HepG2 (cell line): ENCODE measurements around the gene ESAM. TPM values are rescaled to one million over a fixed set of nuclear protein-coding genes. Genes with fewer than 3 reads are reported as not detected.

Source experiments
- ATAC-seq: fragments of 200-7000 bp; cut with Tn5 transposase; 3 replicates; pipeline ENCODE4 v1.9.1; 2020; ENCODE audit warnings: mild to moderate bottlenecking, moderate library complexity
- BruUV-seq: library from RNA; stranded (reverse); fragments of 400-500 nt; replicated peaks from 2 replicates; lab custom pipeline; 2021; lab: Mats Ljungman, UMichigan
- CTCF ChIA-PET: fragments of 300-600 bp; formaldehyde crosslinking; extraction: SDS; loops from one replicate; lab custom pipeline; 2021; ENCODE audit warnings: low total read pairs, inconsistent platforms, low intra/inter-chr PET ratio; lab: Yijun Ruan, JAX
- POLR2A ChIA-PET: fragments of 350-600 bp; sonication (Branson Sonifier 250); formaldehyde crosslinking; loops from one replicate; lab custom pipeline; 2020; ENCODE audit warnings: antibody characterized with exemption, inconsistent platforms; lab: Yijun Ruan, JAX
- DNase-seq: peaks from one replicate; pipeline ENCODE4 v3.0.0-alpha.2; 2015; ENCODE audit warnings: low spot score
- FAIRE-seq: peaks from 3 replicates; lab custom pipeline; 2011; peaks lifted over from hg19 to GRCh38; lab: Jason Lieb, UNC
- H2AFZ ChIP-seq: one replicate; pipeline ENCODE4 v1.6.1; 2011; ENCODE audit warnings: low read length, inconsistent platforms
- H3K27ac ChIP-seq: fragments of 300-600 bp; 3 replicates; pipeline ENCODE4 v1.8.0; 2011; ENCODE audit warnings: mixed run types, mild to moderate bottlenecking, mixed read lengths, low read length, inconsistent platforms; ENCODE audit not compliant: insufficient read depth; ENCODE audit errors: extremely low read length
- H3K27me3 ChIP-seq, 2 experiments: fragments of 200-600 bp in 1 of 2; 2 replicates in 1 of 2; 3 replicates in 1 of 2; pipeline versions ENCODE4 v1.6.0 to v1.8.0; 2011; ENCODE audit warnings: low read length in 2 of 2, mild to moderate bottlenecking in 2 of 2, moderate library complexity in 2 of 2, inconsistent platforms in 1 of 2; ENCODE audit not compliant: insufficient read depth in 2 of 2, control insufficient read depth in 1 of 2
- H3K36me3 ChIP-seq, 2 experiments: fragments of 200-600 bp in 1 of 2; replicated peaks in 1 of 2; 2 replicates in 1 of 2; 3 replicates in 1 of 2; pipeline versions ENCODE4 v1.5.1 to v1.8.0; 2011; ENCODE audit warnings: low read length in 2 of 2, inconsistent platforms in 1 of 2; ENCODE audit not compliant: insufficient read depth in 2 of 2, control insufficient read depth in 1 of 2
- H3K4me1 ChIP-seq: 2 replicates; pipeline ENCODE4 v1.5.1; 2012; ENCODE audit warnings: low read length, inconsistent platforms; ENCODE audit not compliant: insufficient read depth
- H3K4me2 ChIP-seq: 2 replicates; pipeline ENCODE4 v1.6.0; 2011; ENCODE audit warnings: low read depth, low read length, inconsistent platforms
- H3K4me3 ChIP-seq, 3 experiments: fragments of 200-600 bp in 1 of 3; sonication (generic), shearing (Covaris generic) in 1 of 3; replicated peaks in 1 of 3; 2 replicates each; pipeline ENCODE4 v1.5.1; 2011 to 2016; ENCODE audit warnings: low read length in 3 of 3, inconsistent platforms in 2 of 3, low read depth in 2 of 3, mild to moderate bottlenecking in 2 of 3, control low read depth in 1 of 3, mixed read lengths in 1 of 3; ENCODE audit not compliant: insufficient read depth in 1 of 3
- H3K79me2 ChIP-seq: one replicate; pipeline ENCODE4 v1.6.1; 2011; ENCODE audit warnings: low read length, inconsistent platforms; ENCODE audit not compliant: insufficient read depth
- H3K9ac ChIP-seq: 2 replicates; pipeline ENCODE4 v1.6.0; 2011; ENCODE audit warnings: mild to moderate bottlenecking, low read depth, low read length, inconsistent platforms; ENCODE audit not compliant: insufficient read depth
- H3K9me3 ChIP-seq: 2 replicates; pipeline ENCODE4 v1.5.1; 2012; ENCODE audit warnings: mild to moderate bottlenecking, low read length
- H4K20me1 ChIP-seq: 2 replicates; pipeline ENCODE4 v1.6.0; 2011; ENCODE audit warnings: inconsistent platforms, mild to moderate bottlenecking, low read length, moderate library complexity; ENCODE audit not compliant: insufficient read depth
- ATM ChIP-seq: fragments of 450-650 bp; IDR thresholded peaks from 2 replicates; pipeline ENCODE4 v1.7.1; 2017; ENCODE audit warnings: mild to moderate bottlenecking, borderline replicate concordance
- BRCA1 ChIP-seq: sonication (generic); formaldehyde crosslinking; IDR thresholded peaks from 2 replicates; pipeline ENCODE4 v1.4.0; 2020; ENCODE audit warnings: missing genetic modification reagents
- KAT8 ChIP-seq: IDR thresholded peaks from 2 replicates; pipeline ENCODE4 v1.6.1; 2016; ENCODE audit warnings: missing genetic modification reagents, missing compliant biosample characterization
- MYPOP ChIP-seq: sonication (generic); formaldehyde crosslinking; IDR thresholded peaks from 2 replicates; pipeline ENCODE4 v1.8.1; 2023; ENCODE audit warnings: mild to moderate bottlenecking, moderate library complexity, missing genetic modification reagents
- NFYC ChIP-seq: IDR thresholded peaks from 2 replicates; pipeline ENCODE4 v1.6.1; 2016; ENCODE audit warnings: missing genetic modification reagents, missing compliant biosample characterization
- POGZ ChIP-seq: sonication (generic); formaldehyde crosslinking; IDR thresholded peaks from 2 replicates; pipeline ENCODE4 v1.4.0; 2020; ENCODE audit warnings: mild to moderate bottlenecking, missing genetic modification reagents
- SNAPC5 ChIP-seq: sonication (generic); formaldehyde crosslinking; IDR thresholded peaks from 2 replicates; pipeline ENCODE4 v1.8.1; 2023; ENCODE audit warnings: mild to moderate bottlenecking, missing genetic modification reagents, borderline replicate concordance
- THYN1 ChIP-seq: sonication (generic); formaldehyde crosslinking; IDR thresholded peaks from 2 replicates; pipeline ENCODE4 v1.8.1; 2023; ENCODE audit warnings: low read depth, mild to moderate bottlenecking, moderate library complexity, missing genetic modification reagents, borderline replicate concordance
- ZBTB7A ChIP-seq: sonication (generic); formaldehyde crosslinking; IDR thresholded peaks from 2 replicates; pipeline ENCODE4 v1.8.0; 2022; ENCODE audit warnings: mild to moderate bottlenecking, missing genetic modification reagents
- ZFP62 ChIP-seq: sonication (generic); formaldehyde crosslinking; IDR thresholded peaks from 2 replicates; pipeline ENCODE4 v1.4.0; 2020; ENCODE audit warnings: missing genetic modification reagents
- ZFY ChIP-seq: sonication (generic); formaldehyde crosslinking; IDR thresholded peaks from 2 replicates; pipeline ENCODE4 v1.4.0; 2020; ENCODE audit warnings: missing genetic modification reagents
- ZNF20 ChIP-seq: sonication (generic); formaldehyde crosslinking; IDR thresholded peaks from 2 replicates; pipeline ENCODE4 v1.4.0; 2020; ENCODE audit warnings: mild to moderate bottlenecking, moderate library complexity, missing genetic modification reagents
- ZNF552 ChIP-seq: sonication (generic); formaldehyde crosslinking; IDR thresholded peaks from 2 replicates; pipeline ENCODE4 v1.9.0; 2022; ENCODE audit warnings: missing genetic modification reagents, mild to moderate bottlenecking, borderline replicate concordance
- ZNF709 ChIP-seq: sonication (generic); formaldehyde crosslinking; IDR thresholded peaks from 2 replicates; pipeline ENCODE4 v1.5.0; 2020; ENCODE audit warnings: mild to moderate bottlenecking, missing genetic modification reagents
- ZNF740 ChIP-seq: sonication (generic); formaldehyde crosslinking; IDR thresholded peaks from 2 replicates; pipeline ENCODE4 v1.4.0; 2020; ENCODE audit warnings: missing genetic modification reagents
- WGBS: methylation state at CpG from one replicate; pipeline ENCODE4 v1.1.6; 2017; ENCODE audit warnings: low lambda C conversion rate; 5-methylcytosine and 5-hydroxymethylcytosine counted together
- in situ Hi-C: cut with HindIII; loops from 2 replicates; pipeline ENCODE4 v1.10.0; 2017; ENCODE audit warnings: low pct_unique_long_range_greater_than_20kb; ENCODE audit not compliant: extremely low pct_ligation_motif_present
- intact Hi-C: fragments of 100-400 bp; cut with micrococcal nuclease; formaldehyde crosslinking; loops from one replicate; pipeline ENCODE4 v1.10.0; 2022; ENCODE audit not compliant: unreplicated experiment
- polyA plus RNA-seq, 8 experiments: library from polyadenylated mRNA; depleted of rRNA in 3 of 8; stranded (reverse) in 7 of 8; unstranded in 1 of 8; fragments of >200 nt; fragmentation: Illumina TruSeq in 4 of 8; extraction: Trizol in 4 of 8; gene quantifications; 2 replicates each; pipeline versions ENCODE4 v1.2.1 to v1.2.3, GENCODE V29; 2011 to 2016; ENCODE audit warnings: low read depth in 4 of 8, missing spikeins in 1 of 8, mixed read lengths in 1 of 8; ENCODE audit not compliant: insufficient read depth in 1 of 8
- total RNA-seq, 5 experiments: library from RNA; depleted of rRNA; stranded (reverse); fragments of >200 nt; fragmentation: Illumina TruSeq; extraction: Trizol; gene quantifications; 2 replicates each; pipeline ENCODE4 v1.2.3, GENCODE V29; 2016; ENCODE audit warnings: low read depth in 1 of 5

ESAM gene
- total and polyA plus RNA-seq, 2 of the 13 experiments (the other 11 are each of a cell fraction or from before 2014, with no cell fraction given) = 1.2 to 6.8 TPM

GRCh38 chr11:124748481-124749343, 13.4 kb downstream of the ESAM start:
- ChIA-PET CTCF (no interaction called here), POLR2A (interaction anchor here (1.0 to 4.7 kb wide), 2 partner anchors 10 to 14 kb away, joined by 3 to 48 read pairs; no protein-coding TSS in a partner anchor)
- Histone ChIP-seq H3K36me3 (no peaks in the 10 kb centered on the region), H3K9me3 (no peaks in the 10 kb centered on the region), H3K79me2 (no peaks in the 10 kb centered on the region), H3K4me1 (peaks cover 56% of the 10 kb centered on the region), H3K4me2 (no peak overlapping the region), H3K27ac (no peak overlapping the region), H4K20me1 (no peaks in the 10 kb centered on the region), H3K4me3 (no peak overlapping the region), H2AFZ (no peak overlapping the region), H3K27me3 (peaks cover 0 to 66% of the 10 kb centered on the region in 2 experiments; a peak in 4 of 5 replicates), H3K9ac (no peak overlapping the region)
- BruUV-seq = no TSS peak
- in situ Hi-C loops = no loop called here
- FAIRE-seq = no peak
- intact Hi-C loops = loop anchor here (10.0 kb wide), 1 partner anchor 46 kb away; no protein-coding TSS in a partner anchor
- DNase-seq = no peak
- no peak for TF ChIP-seq ZNF20 (CRISPR knock-in tag)
- no peak for TF ChIP-seq ATM
- no peak for TF ChIP-seq NFYC (CRISPR knock-in tag)
- TF ChIP-seq ZBTB7A = no peak
- no peak for TF ChIP-seq ZNF740 (CRISPR knock-in tag)
- no peak for TF ChIP-seq BRCA1 (CRISPR knock-in tag)
- no peak for TF ChIP-seq ZNF709
- TF ChIP-seq KAT8 (CRISPR knock-in tag) = no peak
- TF ChIP-seq ZNF552 = no peak
- no peak for TF ChIP-seq POGZ (CRISPR knock-in tag)
- TF ChIP-seq THYN1 (CRISPR knock-in tag) = no peak
- no peak for TF ChIP-seq SNAPC5
- no peak for TF ChIP-seq ZFY (CRISPR knock-in tag)
- TF ChIP-seq MYPOP (CRISPR knock-in tag) = no peak
- no peak for TF ChIP-seq ZFP62
- 16% methylated on average over 9 of the region's 12 CpGs for WGBS
- no peak for ATAC-seq
